K562 (cell line): Measurements from ENCODE around the gene PPP1R10. TPM values are rescaled to one million over a fixed set of nuclear protein-coding genes. Genes with fewer than 3 reads are reported as not detected.
A peak's percentile ranks its signal among the peaks of the same experiment; 100 is the strongest.

ENCODE experiments used
- DEAF1 ChIP-seq: fragments of 450-650 bp; formaldehyde crosslinking; IDR thresholded peaks from 2 replicates; pipeline ENCODE4 v1.4.0; 2020; ENCODE audit warnings: mild to moderate bottlenecking, moderate library complexity
- GTF3C2 ChIP-seq: IDR thresholded peaks from 3 replicates; pipeline ENCODE4 v1.6.1; 2011; ENCODE audit warnings: borderline replicate concordance, mild to moderate bottlenecking, moderate library complexity; ENCODE audit not compliant: insufficient read length; ENCODE audit errors: extremely low read depth
- NCOA6 ChIP-seq: fragments of 450-650 bp; IDR thresholded peaks from 2 replicates; pipeline ENCODE4 v1.6.1; 2017; ENCODE audit warnings: mild to moderate bottlenecking
- polyA plus RNA-seq, 8 experiments: library from polyadenylated mRNA; depleted of rRNA in 4 of 8; stranded (reverse) in 5 of 8; unstranded in 3 of 8; fragments of >200 nt; fragmentation: Nextera tagmentation in 2 of 8; fragmentation: Illumina TruSeq in 1 of 8; extraction: Ambion mirVana in 2 of 8; extraction: Trizol in 1 of 8; gene quantifications; 2 replicates each; pipeline versions ENCODE4 v1.2.1 to v1.2.3, GENCODE V29; 2011 to 2014; ENCODE audit warnings: inconsistent platforms in 1 of 8, missing spikeins in 1 of 8
- total RNA-seq, 7 experiments: library from RNA; depleted of rRNA in 6 of 7; stranded (reverse); fragments of >200 nt in 6 of 7; fragmentation: Illumina TruSeq in 2 of 7; extraction: Trizol in 2 of 7; gene quantifications; 2 replicates each; pipeline versions ENCODE4 v1.2.1 to v1.2.3, GENCODE V29; 2011 to 2021; ENCODE audit warnings: low replicate concordance in 1 of 7
- TF ChIP-seq, protein P1 (sequence below): sonication (generic); formaldehyde crosslinking; IDR thresholded peaks from 2 replicates; pipeline ENCODE4 v1.8.0; 2023; ENCODE audit warnings: missing genetic modification reagents, mild to moderate bottlenecking, borderline replicate concordance
- TF ChIP-seq, protein P2 (sequence below): fragments of 250-450 bp; sonication (Bioruptor Pico); IDR thresholded peaks from 2 replicates; pipeline ENCODE4 v1.4.0; 2020; ENCODE audit warnings: borderline replicate concordance

The PPP1R10 gene
- total and polyA plus RNA-seq, 9 of the 15 experiments (the other 6 are each of a cell fraction or from before 2014, with no cell fraction given): 14.1 to 65.5 (median 32.6) TPM

DNA sequence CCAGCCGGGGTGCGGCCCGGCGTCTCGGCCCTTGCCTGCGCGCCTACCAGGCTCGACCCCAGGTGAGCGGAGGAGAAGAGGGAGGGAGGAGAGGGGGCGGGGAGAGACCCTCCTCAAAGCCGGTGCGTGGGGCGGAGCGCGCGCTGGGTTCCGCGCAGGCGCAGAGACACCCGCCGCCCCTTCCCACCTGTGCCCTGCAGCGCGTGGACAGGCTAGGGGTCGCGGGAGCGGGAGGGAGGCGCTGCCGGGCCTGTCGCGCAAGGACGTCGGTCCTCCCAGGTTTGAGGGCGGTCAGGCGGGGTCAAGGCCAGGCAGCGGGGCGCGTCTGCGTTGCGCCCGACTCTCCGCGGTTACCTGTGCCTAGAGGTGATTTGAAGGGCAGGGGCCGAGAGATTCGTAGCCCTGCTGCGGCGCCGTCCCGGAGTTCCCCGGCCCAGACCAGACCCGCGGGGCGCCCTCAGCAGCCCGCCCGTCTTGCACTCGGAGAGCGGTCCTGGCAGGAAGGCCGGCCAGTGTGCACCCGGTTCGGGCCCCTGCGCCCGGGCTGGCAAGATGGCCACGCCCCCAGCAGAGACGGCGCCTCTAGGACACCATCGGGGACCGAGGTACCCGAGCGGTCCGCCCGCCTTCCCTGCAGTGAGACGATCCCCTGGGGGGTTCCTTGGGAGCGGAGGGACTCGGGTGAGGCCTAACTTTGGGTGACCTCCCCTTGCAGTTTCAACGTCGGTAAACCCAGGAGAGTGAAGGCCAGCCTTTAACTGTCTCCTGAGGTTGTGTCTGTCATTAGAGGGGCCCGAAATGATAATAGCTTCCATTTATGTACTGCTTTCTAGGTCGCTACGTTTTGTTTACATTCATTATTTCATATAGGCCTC lies 30.4 kb upstream of the PPP1R10 start (continued):
- TF ChIP-seq NCOA6: no peak
- TF ChIP-seq, protein P1, sequence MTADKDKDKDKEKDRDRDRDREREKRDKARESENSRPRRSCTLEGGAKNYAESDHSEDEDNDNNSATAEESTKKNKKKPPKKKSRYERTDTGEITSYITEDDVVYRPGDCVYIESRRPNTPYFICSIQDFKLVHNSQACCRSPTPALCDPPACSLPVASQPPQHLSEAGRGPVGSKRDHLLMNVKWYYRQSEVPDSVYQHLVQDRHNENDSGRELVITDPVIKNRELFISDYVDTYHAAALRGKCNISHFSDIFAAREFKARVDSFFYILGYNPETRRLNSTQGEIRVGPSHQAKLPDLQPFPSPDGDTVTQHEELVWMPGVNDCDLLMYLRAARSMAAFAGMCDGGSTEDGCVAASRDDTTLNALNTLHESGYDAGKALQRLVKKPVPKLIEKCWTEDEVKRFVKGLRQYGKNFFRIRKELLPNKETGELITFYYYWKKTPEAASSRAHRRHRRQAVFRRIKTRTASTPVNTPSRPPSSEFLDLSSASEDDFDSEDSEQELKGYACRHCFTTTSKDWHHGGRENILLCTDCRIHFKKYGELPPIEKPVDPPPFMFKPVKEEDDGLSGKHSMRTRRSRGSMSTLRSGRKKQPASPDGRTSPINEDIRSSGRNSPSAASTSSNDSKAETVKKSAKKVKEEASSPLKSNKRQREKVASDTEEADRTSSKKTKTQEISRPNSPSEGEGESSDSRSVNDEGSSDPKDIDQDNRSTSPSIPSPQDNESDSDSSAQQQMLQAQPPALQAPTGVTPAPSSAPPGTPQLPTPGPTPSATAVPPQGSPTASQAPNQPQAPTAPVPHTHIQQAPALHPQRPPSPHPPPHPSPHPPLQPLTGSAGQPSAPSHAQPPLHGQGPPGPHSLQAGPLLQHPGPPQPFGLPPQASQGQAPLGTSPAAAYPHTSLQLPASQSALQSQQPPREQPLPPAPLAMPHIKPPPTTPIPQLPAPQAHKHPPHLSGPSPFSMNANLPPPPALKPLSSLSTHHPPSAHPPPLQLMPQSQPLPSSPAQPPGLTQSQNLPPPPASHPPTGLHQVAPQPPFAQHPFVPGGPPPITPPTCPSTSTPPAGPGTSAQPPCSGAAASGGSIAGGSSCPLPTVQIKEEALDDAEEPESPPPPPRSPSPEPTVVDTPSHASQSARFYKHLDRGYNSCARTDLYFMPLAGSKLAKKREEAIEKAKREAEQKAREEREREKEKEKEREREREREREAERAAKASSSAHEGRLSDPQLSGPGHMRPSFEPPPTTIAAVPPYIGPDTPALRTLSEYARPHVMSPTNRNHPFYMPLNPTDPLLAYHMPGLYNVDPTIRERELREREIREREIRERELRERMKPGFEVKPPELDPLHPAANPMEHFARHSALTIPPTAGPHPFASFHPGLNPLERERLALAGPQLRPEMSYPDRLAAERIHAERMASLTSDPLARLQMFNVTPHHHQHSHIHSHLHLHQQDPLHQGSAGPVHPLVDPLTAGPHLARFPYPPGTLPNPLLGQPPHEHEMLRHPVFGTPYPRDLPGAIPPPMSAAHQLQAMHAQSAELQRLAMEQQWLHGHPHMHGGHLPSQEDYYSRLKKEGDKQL: no peak
- TF ChIP-seq, protein P2, sequence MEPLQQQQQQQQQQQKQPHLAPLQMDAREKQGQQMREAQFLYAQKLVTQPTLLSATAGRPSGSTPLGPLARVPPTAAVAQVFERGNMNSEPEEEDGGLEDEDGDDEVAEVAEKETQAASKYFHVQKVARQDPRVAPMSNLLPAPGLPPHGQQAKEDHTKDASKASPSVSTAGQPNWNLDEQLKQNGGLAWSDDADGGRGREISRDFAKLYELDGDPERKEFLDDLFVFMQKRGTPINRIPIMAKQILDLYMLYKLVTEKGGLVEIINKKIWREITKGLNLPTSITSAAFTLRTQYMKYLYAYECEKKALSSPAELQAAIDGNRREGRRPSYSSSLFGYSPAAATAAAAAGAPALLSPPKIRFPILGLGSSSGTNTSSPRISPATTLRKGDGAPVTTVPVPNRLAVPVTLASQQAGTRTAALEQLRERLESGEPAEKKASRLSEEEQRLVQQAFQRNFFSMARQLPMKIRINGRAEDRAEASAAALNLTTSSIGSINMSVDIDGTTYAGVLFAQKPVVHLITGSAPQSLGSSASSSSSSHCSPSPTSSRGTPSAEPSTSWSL (CRISPR knock-in tag): no peak
- TF ChIP-seq DEAF1: 0 out of 2 replicates have a peak, but pooled peaks have one; percentile 4
- no peak for TF ChIP-seq GTF3C2
